ENCODE data around the gene MPP1.

Gene MPP1

DNA sequence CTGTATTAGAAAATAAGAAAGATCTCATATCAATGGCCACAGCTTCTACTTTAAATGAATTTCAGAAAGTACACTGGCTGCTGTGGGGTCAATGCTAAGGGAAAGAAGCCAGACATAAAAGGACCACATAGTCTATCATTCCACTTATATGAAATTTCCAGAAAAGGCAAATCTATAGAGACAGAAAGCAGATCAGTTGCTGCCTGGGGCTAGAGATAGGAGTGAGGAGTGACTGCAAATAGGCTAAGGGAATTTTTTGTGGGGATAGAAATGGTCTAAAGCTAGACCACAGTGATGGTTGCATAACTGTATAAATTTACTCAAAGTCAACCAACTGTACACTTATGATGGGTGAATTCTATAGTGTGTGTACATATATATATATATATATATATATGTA lies 62.7 kb downstream of the MPP1 start:
- Histone ChIP-seq H3K27me3 (ENCODE audit: control insufficient read depth, low read length) (no peaks in the 10 kb centered on the region), H3F3A (ENCODE audit: control insufficient read depth, insufficient read depth) (no peaks in the 10 kb centered on the region), H3K9me2 (replicated peaks; ENCODE audit: control insufficient read depth, low read length) (no peaks in the 10 kb centered on the region), H3K9me3 (ENCODE audit: control insufficient read depth, insufficient read depth, low read length) (no peaks in the 10 kb centered on the region), H4K20me1 (ENCODE audit: control insufficient read depth, insufficient read depth, low read depth, low read length) (no peaks in the 10 kb centered on the region), H3K36me3 (ENCODE audit: control insufficient read depth, low read length) (no peaks in the 10 kb centered on the region), H3K4me3 (ENCODE audit: low read length) (no peak overlapping the region), H3K4me1 (ENCODE audit: control insufficient read depth, low read length) (no peaks in the 10 kb centered on the region), H3K4me2 (ENCODE audit: low read length) (no peak overlapping the region), H3K79me2 (ENCODE audit: control insufficient read depth, low read length) (no peaks in the 10 kb centered on the region; the same call in 1 of the 2 replicates), H3K27ac (ENCODE audit: low read depth, low read length) (no peak overlapping the region)
- no peak for TF ChIP-seq EZH2phosphoT487 (IDR thresholded peaks at IDR 0.05; ENCODE audit: borderline replicate concordance, low read length)

DNA sequence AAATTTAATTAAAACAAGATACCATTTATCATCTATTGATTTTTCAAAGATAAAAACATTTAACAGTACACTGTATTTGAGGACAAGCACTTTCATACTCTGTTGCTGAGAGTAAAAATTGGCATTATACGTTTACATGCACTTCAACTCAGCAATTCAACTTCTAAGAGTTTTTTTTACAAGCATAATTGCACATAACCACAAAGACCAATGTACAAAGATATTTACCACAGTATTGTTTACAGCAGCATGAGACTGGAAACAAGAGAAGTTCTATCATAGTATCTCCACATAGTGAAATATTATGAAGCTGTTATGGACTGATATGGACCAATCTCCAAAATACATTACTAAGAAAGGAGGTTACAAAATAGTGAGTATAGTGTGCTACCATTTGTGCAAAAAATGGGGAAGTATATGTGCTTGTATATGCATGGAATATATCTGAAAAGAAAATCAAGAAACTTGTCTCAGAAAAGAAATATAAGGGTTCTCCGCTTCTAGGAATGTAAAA lies 65.3 kb downstream of the MPP1 start:
- Histone ChIP-seq H3K27me3 (ENCODE audit: control insufficient read depth, low read length) (no peaks in the 10 kb centered on the region), H3K9me3 (ENCODE audit: control insufficient read depth, insufficient read depth, low read length) (no peaks in the 10 kb centered on the region), H3K4me1 (ENCODE audit: control insufficient read depth, low read length) (peaks cover 6% of the 10 kb centered on the region), H3K4me3 (ENCODE audit: low read length) (no peak overlapping the region), H3K27ac (ENCODE audit: low read depth, low read length) (no peak overlapping the region), H3K36me3 (ENCODE audit: control insufficient read depth, low read length) (no peaks in the 10 kb centered on the region), H3F3A (ENCODE audit: control insufficient read depth, insufficient read depth) (no peaks in the 10 kb centered on the region), H3K79me2 (ENCODE audit: control insufficient read depth, low read length) (no peaks in the 10 kb centered on the region), H4K20me1 (ENCODE audit: control insufficient read depth, insufficient read depth, low read depth, low read length) (no peaks in the 10 kb centered on the region), H3K9me2 (replicated peaks; ENCODE audit: control insufficient read depth, low read length) (no peaks in the 10 kb centered on the region), H3K4me2 (ENCODE audit: low read length) (no peak overlapping the region)
- TF ChIP-seq, protein P1, sequence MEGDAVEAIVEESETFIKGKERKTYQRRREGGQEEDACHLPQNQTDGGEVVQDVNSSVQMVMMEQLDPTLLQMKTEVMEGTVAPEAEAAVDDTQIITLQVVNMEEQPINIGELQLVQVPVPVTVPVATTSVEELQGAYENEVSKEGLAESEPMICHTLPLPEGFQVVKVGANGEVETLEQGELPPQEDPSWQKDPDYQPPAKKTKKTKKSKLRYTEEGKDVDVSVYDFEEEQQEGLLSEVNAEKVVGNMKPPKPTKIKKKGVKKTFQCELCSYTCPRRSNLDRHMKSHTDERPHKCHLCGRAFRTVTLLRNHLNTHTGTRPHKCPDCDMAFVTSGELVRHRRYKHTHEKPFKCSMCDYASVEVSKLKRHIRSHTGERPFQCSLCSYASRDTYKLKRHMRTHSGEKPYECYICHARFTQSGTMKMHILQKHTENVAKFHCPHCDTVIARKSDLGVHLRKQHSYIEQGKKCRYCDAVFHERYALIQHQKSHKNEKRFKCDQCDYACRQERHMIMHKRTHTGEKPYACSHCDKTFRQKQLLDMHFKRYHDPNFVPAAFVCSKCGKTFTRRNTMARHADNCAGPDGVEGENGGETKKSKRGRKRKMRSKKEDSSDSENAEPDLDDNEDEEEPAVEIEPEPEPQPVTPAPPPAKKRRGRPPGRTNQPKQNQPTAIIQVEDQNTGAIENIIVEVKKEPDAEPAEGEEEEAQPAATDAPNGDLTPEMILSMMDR (IDR thresholded peaks at IDR 0.05; ENCODE audit: low read depth, low read length, poor library complexity, severe bottlenecking): no peak
- TF ChIP-seq EZH2phosphoT487 (IDR thresholded peaks at IDR 0.05; ENCODE audit: borderline replicate concordance, low read length): no peak

DNA sequence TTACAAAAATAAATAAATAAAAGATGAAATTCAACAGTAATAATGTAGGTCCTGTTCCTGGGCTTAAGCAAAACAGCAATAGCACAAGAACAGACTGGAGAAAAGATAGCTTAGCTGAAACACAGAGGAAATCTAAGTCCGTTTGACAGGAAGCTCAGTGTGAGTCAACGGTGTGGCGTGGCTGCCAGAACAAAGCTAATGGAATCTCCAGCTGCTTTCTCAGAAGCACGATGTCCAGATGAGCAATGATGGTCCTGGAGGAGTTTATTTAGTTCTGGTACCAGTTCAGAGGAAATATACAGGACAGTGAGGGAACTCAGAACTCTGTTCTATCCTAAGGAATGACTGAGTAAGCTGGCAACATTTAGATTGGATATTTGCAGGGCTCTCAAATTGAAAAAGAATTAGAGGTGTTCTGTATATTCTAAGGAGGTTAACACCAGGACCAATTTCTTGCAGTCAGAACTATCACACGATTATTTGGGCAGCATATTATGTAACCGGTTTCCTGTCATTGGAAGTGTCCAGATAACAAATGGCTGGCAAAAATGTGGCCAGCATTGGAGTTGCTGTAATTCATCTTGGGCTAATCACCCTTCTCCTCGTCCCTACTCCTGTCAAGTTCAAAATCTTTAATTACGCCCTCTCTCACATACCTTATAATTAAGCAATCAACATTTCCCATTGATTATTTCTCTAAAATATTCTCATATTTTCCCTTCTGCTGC lies 67.1 kb downstream of the MPP1 start:
- H3K4me3 ChIP-seq (ENCODE audit: low read length): no peak overlapping the region
- H3K9me3 ChIP-seq (ENCODE audit: control insufficient read depth, insufficient read depth, low read length): no peaks in the 10 kb centered on the region
- no peak overlapping the region for H3K27ac ChIP-seq (ENCODE audit: low read depth, low read length)
- no peaks in the 10 kb centered on the region for H3F3A ChIP-seq (ENCODE audit: control insufficient read depth, insufficient read depth)
- H3K36me3 ChIP-seq (ENCODE audit: control insufficient read depth, low read length): no peaks in the 10 kb centered on the region
- no peaks in the 10 kb centered on the region for H3K9me2 ChIP-seq (replicated peaks; ENCODE audit: control insufficient read depth, low read length)
- H3K79me2 ChIP-seq (ENCODE audit: control insufficient read depth, low read length): no peaks in the 10 kb centered on the region
- no peaks in the 10 kb centered on the region for H3K27me3 ChIP-seq (ENCODE audit: control insufficient read depth, low read length)
- TF ChIP-seq EZH2phosphoT487 (IDR thresholded peaks at IDR 0.05; ENCODE audit: borderline replicate concordance, low read length): no peak
- TF ChIP-seq, protein P1 (IDR thresholded peaks at IDR 0.05; ENCODE audit: low read depth, low read length, poor library complexity, severe bottlenecking): no peak
- no peaks in the 10 kb centered on the region for H4K20me1 ChIP-seq (ENCODE audit: control insufficient read depth, insufficient read depth, low read depth, low read length)
- H3K4me1 ChIP-seq (ENCODE audit: control insufficient read depth, low read length): peaks cover 23% of the 10 kb centered on the region
- H3K4me2 ChIP-seq (ENCODE audit: low read length): no peak overlapping the region

DNA sequence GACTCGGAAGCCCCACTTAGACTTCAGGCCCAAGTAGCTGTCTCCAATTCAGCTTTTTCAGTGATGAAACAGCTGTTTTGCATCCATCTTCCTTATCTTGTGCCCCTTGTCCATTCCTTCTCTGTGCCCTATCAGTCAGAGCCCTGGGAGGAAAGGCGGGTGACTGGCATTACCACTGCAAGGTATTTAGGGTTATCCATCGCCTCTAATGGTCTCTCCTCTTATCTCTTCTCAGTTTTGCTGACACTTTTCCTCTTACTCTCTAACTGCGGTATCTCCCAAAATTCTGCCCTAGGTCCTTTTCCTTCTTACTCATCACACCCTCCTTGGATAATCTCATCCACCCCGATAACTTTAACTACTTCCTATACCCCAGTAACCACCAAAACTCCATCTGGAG lies 68.1 kb downstream of the MPP1 start:
- Histone ChIP-seq H3K4me1 (ENCODE audit: control insufficient read depth, low read length) (peaks cover 29% of the 10 kb centered on the region), H3K27ac (ENCODE audit: low read depth, low read length) (no peak overlapping the region), H3K4me2 (ENCODE audit: low read length) (no peak overlapping the region), H3K4me3 (ENCODE audit: low read length) (no peak overlapping the region), H3F3A (ENCODE audit: control insufficient read depth, insufficient read depth) (no peaks in the 10 kb centered on the region), H3K9me2 (replicated peaks; ENCODE audit: control insufficient read depth, low read length) (no peaks in the 10 kb centered on the region), H3K27me3 (ENCODE audit: control insufficient read depth, low read length) (no peaks in the 10 kb centered on the region), H4K20me1 (ENCODE audit: control insufficient read depth, insufficient read depth, low read depth, low read length) (no peaks in the 10 kb centered on the region), H3K9me3 (ENCODE audit: control insufficient read depth, insufficient read depth, low read length) (no peaks in the 10 kb centered on the region), H3K36me3 (ENCODE audit: control insufficient read depth, low read length) (no peaks in the 10 kb centered on the region), H3K79me2 (ENCODE audit: control insufficient read depth, low read length) (no peaks in the 10 kb centered on the region)
- TF ChIP-seq, protein P1 (IDR thresholded peaks at IDR 0.05; ENCODE audit: low read depth, low read length, poor library complexity, severe bottlenecking): no peak
- TF ChIP-seq EZH2phosphoT487 (IDR thresholded peaks at IDR 0.05; ENCODE audit: borderline replicate concordance, low read length): no peak

Data from DOHH2 (cell line).